BLaER1 (cell line): ENCODE measurements around the gene PLEKHA5.

Experiments used
- H3K27ac ChIP-seq: shearing (Covaris generic); formaldehyde crosslinking; 2 replicates; pipeline ENCODE4 v1.8.1; 2022
- H3K27me3 ChIP-seq: shearing (Covaris generic); formaldehyde crosslinking; 2 replicates; pipeline ENCODE4 v1.8.1; 2022
- H3K36me3 ChIP-seq: shearing (Covaris generic); formaldehyde crosslinking; 2 replicates; pipeline ENCODE4 v1.8.1; 2022
- H3K4me1 ChIP-seq: shearing (Covaris generic); formaldehyde crosslinking; 2 replicates; pipeline ENCODE4 v1.8.1; 2022
- H3K4me2 ChIP-seq: shearing (Covaris generic); formaldehyde crosslinking; 2 replicates; pipeline ENCODE4 v1.8.1; 2022
- H3K4me3 ChIP-seq: shearing (Covaris generic); formaldehyde crosslinking; 2 replicates; pipeline ENCODE4 v1.8.1; 2022
- H3K9ac ChIP-seq: shearing (Covaris generic); formaldehyde crosslinking; 2 replicates; pipeline ENCODE4 v1.8.1; 2022
- H3K9me3 ChIP-seq: shearing (Covaris generic); formaldehyde crosslinking; 2 replicates; pipeline ENCODE4 v1.8.1; 2022
- H4K20me1 ChIP-seq: shearing (Covaris generic); formaldehyde crosslinking; 2 replicates; pipeline ENCODE4 v1.8.1; 2022
- Cebpa-rat ChIP-seq: shearing (Covaris generic); IDR thresholded peaks from 2 replicates; pipeline ENCODE4 v1.8.1; 2022

The PLEKHA5 gene

GRCh38 chr12:19209661-19210060, 80.1 kb downstream of the PLEKHA5 start:
- peaks cover 9% of the 10 kb centered on the region for H3K9me3 ChIP-seq
- H3K4me1 ChIP-seq, result no peaks in the 10 kb centered on the region
- no peaks in the 10 kb centered on the region; the same call in 1 of the 2 replicates for H3K36me3 ChIP-seq
- H4K20me1 ChIP-seq, result no peaks in the 10 kb centered on the region
- H3K27me3 ChIP-seq, result no peaks in the 10 kb centered on the region
- H3K4me3 ChIP-seq, result no peak overlapping the region
- H3K4me2 ChIP-seq, result no peak overlapping the region
- no peak overlapping the region for H3K27ac ChIP-seq
- no peak for TF ChIP-seq Cebpa-rat
- no peak overlapping the region for H3K9ac ChIP-seq

GRCh38 chr12:19211802-19212201, 82.3 kb downstream of the PLEKHA5 start:
- no peak overlapping the region for H3K4me3 ChIP-seq

GRCh38 chr12:19212245-19212644, 82.7 kb downstream of the PLEKHA5 start:
- no peak for TF ChIP-seq Cebpa-rat
- Histone ChIP-seq H3K27ac (no peak overlapping the region), H3K36me3 (no peaks in the 10 kb centered on the region; the same call in 1 of the 2 replicates), H3K4me1 (no peaks in the 10 kb centered on the region), H3K27me3 (no peaks in the 10 kb centered on the region), H3K4me2 (no peak overlapping the region), H3K9me3 (peaks cover 9% of the 10 kb centered on the region), H3K9ac (no peak overlapping the region), H4K20me1 (no peaks in the 10 kb centered on the region), H3K4me3 (no peak overlapping the region)

More at GRCh38 chr12:19211802-19212201, 82.3 kb downstream of the PLEKHA5 start:
- Histone ChIP-seq H3K9me3 (peaks cover 9% of the 10 kb centered on the region), H3K27me3 (no peaks in the 10 kb centered on the region), H3K27ac (no peak overlapping the region), H3K9ac (no peak overlapping the region), H3K4me2 (no peak overlapping the region), H3K4me1 (no peaks in the 10 kb centered on the region), H3K36me3 (no peaks in the 10 kb centered on the region; the same call in 1 of the 2 replicates), H4K20me1 (no peaks in the 10 kb centered on the region)
- TF ChIP-seq Cebpa-rat, result no peak

DNA sequence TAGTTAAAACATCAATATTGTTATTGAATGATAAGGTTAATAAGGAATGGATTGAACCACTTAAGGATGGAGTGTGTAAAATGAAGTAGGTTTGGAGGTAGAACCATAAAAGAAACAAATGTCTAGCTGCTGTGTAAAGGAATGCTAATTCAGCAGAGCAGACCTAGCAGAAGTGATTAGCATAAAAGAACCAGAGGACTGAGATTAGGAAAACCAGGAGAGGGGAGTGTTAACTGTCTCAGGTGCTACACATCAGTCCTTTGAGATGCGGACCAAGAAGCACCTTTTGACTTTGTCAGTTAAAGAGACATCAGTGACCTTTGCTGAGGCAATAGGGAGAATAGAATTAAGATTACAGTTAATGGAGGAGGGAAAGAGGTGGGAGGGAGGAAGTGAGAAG, 84.5 kb downstream of the PLEKHA5 start:
- no peak for TF ChIP-seq Cebpa-rat
- H3K27me3 ChIP-seq, result no peaks in the 10 kb centered on the region
- H3K4me1 ChIP-seq, result no peaks in the 10 kb centered on the region

DNA sequence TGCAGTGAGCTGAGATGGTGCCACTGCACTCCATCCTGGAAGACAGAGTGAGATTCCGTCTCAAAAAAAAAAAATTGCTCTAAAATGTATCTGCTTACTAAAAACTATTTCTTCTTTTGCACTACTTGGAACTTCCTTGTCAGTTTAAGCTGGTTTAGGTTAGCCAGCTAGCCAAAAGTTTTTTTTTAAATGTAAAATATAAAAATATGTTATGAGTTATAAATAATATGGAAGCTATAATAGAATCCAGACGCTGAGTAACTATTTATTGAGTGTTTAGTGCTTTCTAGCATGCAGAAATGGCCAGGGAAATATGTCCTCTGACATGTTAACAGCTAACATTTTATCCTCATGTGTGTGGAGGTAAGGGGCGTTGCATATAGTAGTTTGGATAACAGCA, 85.6 kb downstream of the PLEKHA5 start:
- no peaks in the 10 kb centered on the region for H3K9me3 ChIP-seq
- H3K4me1 ChIP-seq, result no peaks in the 10 kb centered on the region
- H3K27ac ChIP-seq, result no peak overlapping the region
- H3K9ac ChIP-seq, result no peak overlapping the region
- no peaks in the 10 kb centered on the region for H4K20me1 ChIP-seq
- H3K27me3 ChIP-seq, result no peaks in the 10 kb centered on the region
- no peaks in the 10 kb centered on the region for H3K36me3 ChIP-seq
- no peak overlapping the region for H3K4me2 ChIP-seq
- TF ChIP-seq Cebpa-rat, result no peak
- no peak overlapping the region for H3K4me3 ChIP-seq

More for the DNA sequence above, 84.5 kb downstream of the PLEKHA5 start:
- H3K4me3 ChIP-seq, result no peak overlapping the region
- H3K9ac ChIP-seq, result no peak overlapping the region
- H4K20me1 ChIP-seq, result no peaks in the 10 kb centered on the region
- no peak overlapping the region for H3K4me2 ChIP-seq
- no peak overlapping the region for H3K27ac ChIP-seq
- peaks cover 8% of the 10 kb centered on the region for H3K9me3 ChIP-seq
- no peaks in the 10 kb centered on the region; the same call in 1 of the 2 replicates for H3K36me3 ChIP-seq

- no peak for TF ChIP-seq Cebpa-rat
- Histone ChIP-seq H3K9ac (no peak overlapping the region), H3K36me3 (no peaks in the 10 kb centered on the region), H3K9me3 (no peaks in the 10 kb centered on the region), H3K4me3 (no peak overlapping the region), H3K27me3 (no peaks in the 10 kb centered on the region), H3K4me1 (no peaks in the 10 kb centered on the region), H3K4me2 (no peak overlapping the region), H4K20me1 (no peaks in the 10 kb centered on the region), H3K27ac (no peak overlapping the region)
These were observed 87.9 kb downstream of the PLEKHA5 start for GRCh38 chr12:19217446-19217845.

DNA sequence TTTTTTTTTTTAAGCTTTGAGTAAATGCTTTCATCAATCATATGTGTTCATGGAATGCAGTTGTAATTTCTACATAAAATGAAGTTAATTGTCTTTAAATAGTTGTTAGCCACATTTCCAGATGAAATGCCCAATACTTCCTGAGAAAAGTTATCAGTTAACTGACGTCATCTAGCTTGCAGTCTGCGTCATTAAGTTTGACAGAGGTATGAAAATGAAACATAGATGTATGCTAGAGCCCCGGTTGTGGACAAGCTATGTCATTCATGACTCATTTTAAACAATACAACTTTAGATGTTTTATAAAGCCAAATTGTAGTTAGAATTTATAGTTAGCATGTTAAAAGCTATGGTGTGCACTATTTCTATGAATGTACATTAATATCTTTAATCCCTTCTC, 90.7 kb downstream of the PLEKHA5 start:
- Histone ChIP-seq H3K4me1 (no peaks in the 10 kb centered on the region), H3K9me3 (no peaks in the 10 kb centered on the region), H3K9ac (no peak overlapping the region), H4K20me1 (no peaks in the 10 kb centered on the region), H3K27me3 (no peaks in the 10 kb centered on the region), H3K4me3 (no peak overlapping the region), H3K27ac (no peak overlapping the region), H3K36me3 (no peaks in the 10 kb centered on the region), H3K4me2 (no peak overlapping the region)
- TF ChIP-seq Cebpa-rat, result no peak

- no peak overlapping the region for H3K27ac ChIP-seq
- H3K4me3 ChIP-seq, result no peak overlapping the region
- TF ChIP-seq Cebpa-rat, result no peak
- H3K27me3 ChIP-seq, result no peaks in the 10 kb centered on the region
- no peak overlapping the region for H3K9ac ChIP-seq
- no peaks in the 10 kb centered on the region for H3K9me3 ChIP-seq
- no peaks in the 10 kb centered on the region for H3K36me3 ChIP-seq
- H4K20me1 ChIP-seq, result no peaks in the 10 kb centered on the region
- no peaks in the 10 kb centered on the region for H3K4me1 ChIP-seq
- H3K4me2 ChIP-seq, result no peak overlapping the region
These were observed 91.4 kb downstream of the PLEKHA5 start for GRCh38 chr12:19220852-19221466.

- no peak for TF ChIP-seq Cebpa-rat
- Histone ChIP-seq H3K36me3 (no peaks in the 10 kb centered on the region), H3K9me3 (no peaks in the 10 kb centered on the region), H3K9ac (no peak overlapping the region), H3K27me3 (no peaks in the 10 kb centered on the region), H3K4me3 (no peak overlapping the region), H4K20me1 (no peaks in the 10 kb centered on the region), H3K4me2 (no peak overlapping the region), H3K27ac (no peak overlapping the region), H3K4me1 (no peaks in the 10 kb centered on the region)
These were observed 93.0 kb downstream of the PLEKHA5 start for GRCh38 chr12:19222558-19222957.

DNA sequence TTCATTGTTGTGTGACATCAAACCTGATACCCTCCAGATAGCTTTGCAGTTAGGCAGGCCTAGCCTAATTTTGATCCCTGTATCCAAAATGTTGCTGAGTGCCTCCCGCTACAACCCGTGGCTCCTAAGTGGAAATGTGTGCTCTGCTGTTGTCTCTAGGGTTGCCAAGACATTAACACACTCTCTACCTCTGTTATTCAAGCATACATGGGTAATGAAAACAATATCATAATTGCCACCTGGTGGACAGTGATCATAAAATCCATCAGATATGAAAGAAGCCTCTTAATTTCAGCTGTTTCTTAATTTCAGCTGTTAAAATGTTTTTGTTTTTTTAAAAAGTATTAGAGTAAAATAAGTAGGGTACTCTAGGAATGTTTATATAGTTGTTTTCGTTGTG, 93.5 kb downstream of the PLEKHA5 start:
- Histone ChIP-seq H3K4me3 (no peak overlapping the region), H3K27ac (no peak overlapping the region), H3K27me3 (no peaks in the 10 kb centered on the region), H3K9ac (no peak overlapping the region), H3K36me3 (no peaks in the 10 kb centered on the region), H3K9me3 (no peaks in the 10 kb centered on the region), H3K4me2 (no peak overlapping the region), H3K4me1 (no peaks in the 10 kb centered on the region), H4K20me1 (no peaks in the 10 kb centered on the region)
- no peak for TF ChIP-seq Cebpa-rat

DNA sequence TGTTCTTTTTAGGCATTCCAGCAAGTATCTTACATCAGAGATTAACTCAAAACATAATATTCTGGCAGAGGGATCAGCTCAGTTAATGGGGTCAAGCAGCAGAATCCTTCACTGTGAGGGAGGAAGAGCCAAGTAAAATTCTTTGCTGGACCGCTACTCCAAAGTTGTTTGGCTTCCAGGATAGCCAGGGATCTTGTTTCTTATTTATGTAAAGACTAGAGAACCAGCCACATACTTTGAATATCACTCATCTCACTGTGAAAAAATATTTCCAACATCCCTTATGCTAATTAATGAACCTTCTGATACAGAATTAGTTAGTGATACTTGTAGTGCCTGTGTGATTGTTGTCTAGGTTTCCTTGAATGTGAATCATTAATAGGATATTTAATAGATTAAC, 94.2 kb downstream of the PLEKHA5 start:
- H3K9me3 ChIP-seq, result no peaks in the 10 kb centered on the region
- H3K36me3 ChIP-seq, result no peaks in the 10 kb centered on the region
- no peak overlapping the region for H3K4me3 ChIP-seq
- no peak for TF ChIP-seq Cebpa-rat
- H3K27ac ChIP-seq, result no peak overlapping the region
- H3K4me2 ChIP-seq, result no peak overlapping the region
- H4K20me1 ChIP-seq, result no peaks in the 10 kb centered on the region
- no peak overlapping the region for H3K9ac ChIP-seq
- no peaks in the 10 kb centered on the region for H3K4me1 ChIP-seq
- no peaks in the 10 kb centered on the region for H3K27me3 ChIP-seq
